Occipital lobe (tissue), 2 donors: ENCODE measurements around the gene SAMD14. TPM values are rescaled to one million over a fixed set of nuclear protein-coding genes. Genes with fewer than 3 reads are reported as not detected.

ENCODE experiments used
- DNase-seq: peaks from one replicate; lab custom pipeline; 2025; lab: John Stamatoyannopoulos, UW
- total RNA-seq: library from RNA; depleted of rRNA; stranded (reverse); fragments of >200 nt; gene quantifications from one replicate; pipeline ENCODE4 v1.2.3, GENCODE V29; 2014

The SAMD14 gene
- total RNA-seq, 1 donor from 2014 or later = 21.5 TPM

DNA sequence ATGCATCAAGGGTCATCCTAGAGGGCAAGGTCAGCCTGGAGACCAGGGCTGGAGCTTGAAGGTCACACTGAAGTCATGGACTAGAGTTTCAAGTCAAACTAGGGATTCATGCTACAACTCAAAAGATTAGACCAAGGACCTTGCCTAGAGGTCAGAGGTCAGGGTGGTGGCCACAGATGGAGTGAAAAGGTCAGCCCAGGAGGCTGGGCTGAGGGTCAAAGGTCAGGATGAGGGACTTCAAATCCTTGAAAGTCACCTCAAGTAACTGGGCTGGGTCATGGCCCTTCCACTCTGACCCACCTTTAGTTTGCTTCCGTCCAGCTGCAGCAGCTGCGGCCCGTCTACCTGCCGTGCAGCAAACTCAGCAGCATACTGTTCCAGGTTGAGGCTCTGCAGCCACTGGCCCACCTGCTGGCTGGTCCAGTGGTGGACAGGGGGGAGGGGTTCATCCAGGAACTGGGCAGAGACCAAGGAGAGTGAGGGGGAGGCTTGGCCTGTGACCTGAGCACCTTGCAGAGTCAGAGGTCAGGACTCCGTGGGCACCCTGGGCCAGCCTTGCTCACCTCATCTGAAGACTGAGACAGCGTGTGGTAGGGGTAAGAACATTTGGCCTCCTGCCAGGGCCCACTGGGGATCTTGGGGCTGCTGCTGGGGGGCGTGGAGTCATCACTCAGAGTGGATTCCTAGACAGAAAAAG lies 16.2 kb downstream of the SAMD14 start:
- no peak for DNase-seq

DNA sequence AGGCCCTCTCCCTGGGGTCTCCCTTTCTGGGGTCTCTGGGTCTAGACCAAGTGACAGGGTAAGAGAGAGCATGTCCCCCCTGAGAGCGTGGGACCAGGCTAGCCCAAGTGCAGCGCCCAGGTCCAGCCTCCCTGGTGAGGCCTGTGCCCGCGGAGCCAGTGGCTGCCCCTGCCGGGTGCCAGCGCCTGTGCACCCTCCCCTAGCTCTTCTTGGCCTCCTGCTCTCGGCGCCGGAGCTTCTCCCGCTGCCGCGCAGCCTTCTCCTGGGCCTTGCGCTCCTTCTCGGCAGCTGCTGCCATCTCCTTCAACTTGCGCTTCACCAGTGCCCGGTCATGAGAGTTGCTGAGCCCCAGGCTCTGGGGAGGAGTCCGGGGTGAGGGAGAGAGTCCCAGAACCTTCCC lies 17.3 kb downstream of the SAMD14 start:
- DNase-seq = no peak

DNA sequence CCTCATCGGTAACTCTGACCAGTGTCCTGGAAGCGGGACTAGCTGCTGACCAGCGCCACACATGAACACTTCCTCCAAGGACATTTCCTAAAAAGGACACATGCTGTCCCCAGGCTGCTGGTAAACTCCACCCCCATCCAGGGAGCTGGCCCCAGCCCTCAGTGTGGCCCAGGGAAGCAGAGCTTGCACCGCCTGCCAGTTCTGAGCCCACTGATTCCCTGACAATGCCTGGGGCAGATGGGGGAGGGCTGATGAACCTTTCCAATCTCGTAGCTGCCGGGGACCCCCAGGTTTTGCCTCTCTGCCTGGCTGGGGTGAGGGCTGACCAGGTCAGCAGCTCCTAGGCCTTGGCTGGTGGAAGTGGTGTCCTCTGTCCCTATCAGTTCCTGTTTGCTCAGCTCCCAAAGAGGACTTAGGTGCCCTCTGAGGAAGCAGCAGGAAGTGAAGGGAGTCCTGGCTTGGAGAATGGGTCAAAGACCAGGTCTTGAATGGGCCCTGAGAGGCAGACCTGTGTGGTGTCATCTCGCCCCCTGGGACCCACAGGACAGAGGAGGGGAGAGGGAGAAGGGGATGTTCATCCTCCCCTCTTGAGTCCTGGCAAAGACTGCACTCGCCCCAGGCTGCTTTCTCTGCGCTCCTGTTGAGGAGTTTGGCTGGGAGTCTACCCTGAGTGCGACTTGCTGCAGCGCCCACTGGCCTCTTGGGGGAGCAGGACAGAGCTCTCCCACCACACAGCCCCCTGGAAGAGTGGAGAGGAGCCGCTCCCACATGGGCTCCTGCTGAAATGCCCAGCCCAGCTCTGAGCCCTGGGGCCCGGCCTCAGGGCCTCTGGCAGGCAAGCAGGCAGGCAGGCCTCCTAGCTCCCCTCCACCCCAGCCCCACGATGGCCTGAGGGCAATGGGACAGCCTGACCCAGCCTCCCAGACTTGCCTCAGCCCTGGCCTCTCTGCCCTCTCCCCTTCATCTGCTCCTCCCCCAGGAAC lies 18.0 kb downstream of the SAMD14 start:
- no peak for DNase-seq

DNA sequence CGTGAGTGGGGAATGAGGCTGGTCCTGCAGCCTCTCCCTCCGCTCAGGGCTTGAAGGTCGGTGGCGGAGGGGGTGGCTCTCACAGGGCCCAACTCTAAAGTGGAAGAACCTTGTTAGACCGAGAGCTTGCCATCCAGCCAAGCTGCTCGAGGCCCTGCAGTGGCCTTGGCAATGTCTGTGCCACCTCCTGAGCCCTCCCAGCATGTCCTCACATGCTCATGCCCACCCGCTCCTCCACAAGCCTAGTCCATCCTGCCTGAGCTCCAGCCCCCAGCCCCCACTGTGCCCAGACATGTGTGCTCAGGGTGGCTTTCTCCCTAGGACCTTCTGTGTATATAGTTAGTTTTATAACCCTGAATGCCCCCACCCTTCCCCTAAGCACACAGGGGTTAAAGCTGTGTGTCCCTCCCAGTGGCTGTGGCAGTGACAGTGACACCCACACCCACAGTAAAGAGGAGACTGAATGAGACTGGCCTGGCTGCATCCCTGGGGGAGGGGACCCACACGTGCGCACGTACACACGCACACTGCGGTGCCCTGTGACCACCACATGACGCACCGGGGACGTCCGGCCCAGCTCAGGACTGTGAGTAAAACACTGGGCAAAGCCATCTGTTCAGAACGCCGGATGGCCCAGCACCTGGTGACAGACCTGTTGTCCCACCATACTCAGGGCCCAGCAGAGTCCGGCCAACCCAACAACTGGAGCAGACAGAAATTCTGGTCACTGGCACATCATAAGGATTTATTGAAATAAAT lies 19.2 kb downstream of the SAMD14 start:
- no peak for DNase-seq

DNA sequence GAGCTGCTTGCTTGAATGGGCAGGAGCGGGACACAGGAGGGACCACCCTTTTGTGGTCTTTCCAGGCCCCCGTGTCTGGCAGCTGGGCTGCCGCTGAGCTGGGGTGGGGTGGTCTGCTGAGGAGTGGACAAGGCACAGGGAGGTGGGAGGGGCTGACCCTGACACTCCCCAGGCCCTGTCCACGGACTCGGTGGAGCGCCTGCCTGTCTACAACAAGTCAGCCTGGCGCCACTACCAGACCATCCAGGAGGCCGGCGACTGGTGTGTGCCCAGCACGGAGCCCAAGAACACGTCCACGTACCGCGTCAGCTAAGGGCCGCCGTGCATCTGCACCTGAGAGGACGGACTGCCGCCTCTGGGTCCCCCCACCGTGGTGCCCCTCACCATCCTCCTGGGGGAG lies 20.2 kb downstream of the SAMD14 start:
- DNase-seq = no peak

DNA sequence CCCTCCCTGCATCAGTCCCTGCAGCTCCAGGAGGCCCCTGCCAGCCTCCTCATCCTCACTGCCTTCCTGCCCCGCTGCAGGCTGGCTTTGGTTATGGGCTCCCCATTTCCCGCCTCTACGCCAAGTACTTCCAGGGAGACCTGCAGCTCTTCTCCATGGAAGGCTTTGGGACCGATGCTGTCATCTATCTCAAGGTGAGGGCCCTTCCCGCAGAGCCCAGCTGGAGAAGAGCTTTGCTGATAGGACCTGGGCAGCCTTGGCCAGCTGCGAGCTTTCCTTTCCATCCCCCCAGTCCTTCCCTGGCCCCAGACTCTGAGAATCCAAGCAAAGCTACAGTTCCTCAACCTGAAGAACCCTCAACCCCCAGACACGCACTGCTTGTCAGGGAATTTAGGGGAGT lies 20.8 kb downstream of the SAMD14 start:
- no peak for DNase-seq

DNA sequence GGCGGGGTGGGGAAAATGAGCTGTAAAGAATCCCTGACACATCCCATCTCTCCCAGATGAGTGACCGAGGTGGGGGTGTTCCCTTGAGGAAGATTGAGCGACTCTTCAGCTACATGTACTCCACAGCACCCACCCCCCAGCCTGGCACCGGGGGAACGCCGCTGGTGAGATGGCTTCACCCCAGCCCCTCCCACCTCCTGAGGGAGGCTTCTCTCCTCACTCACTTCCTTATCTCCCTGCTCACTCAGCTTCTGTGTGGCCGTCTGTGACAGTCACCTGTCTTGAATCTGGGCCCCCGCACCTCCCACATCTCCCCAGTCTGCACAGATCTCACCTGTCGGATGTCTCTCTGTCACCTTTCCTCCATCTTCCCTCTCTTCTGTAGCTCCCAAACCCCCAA lies 21.4 kb downstream of the SAMD14 start:
- no peak for DNase-seq

DNA sequence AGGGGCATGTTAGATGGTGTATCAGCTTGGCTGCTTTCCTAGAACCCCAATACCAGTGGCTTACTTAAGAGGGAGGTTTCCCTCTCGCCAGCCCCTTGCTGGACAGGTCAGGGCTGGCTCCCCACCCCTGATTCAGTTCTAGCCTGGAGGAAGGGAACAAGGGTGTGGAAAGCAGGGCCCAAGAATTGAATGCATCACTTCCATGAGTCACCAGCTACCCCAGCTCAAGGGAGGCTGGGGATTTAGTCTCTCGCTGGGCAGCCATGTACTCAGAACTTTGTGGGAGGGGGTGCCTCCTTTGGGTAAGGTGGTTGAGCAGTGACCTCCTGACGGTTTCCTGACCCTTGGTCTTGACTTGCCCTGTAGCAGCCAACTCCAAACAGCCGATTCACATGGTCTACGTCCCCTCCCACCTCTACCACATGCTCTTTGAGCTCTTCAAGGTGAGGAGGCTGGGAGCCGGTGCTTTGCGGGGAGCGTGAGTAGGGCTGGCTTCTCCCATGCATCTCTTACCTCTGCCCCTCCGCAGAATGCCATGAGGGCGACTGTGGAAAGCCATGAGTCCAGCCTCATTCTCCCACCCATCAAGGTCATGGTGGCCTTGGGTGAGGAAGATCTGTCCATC lies 22.1 kb downstream of the SAMD14 start:
- no peak for DNase-seq

DNA sequence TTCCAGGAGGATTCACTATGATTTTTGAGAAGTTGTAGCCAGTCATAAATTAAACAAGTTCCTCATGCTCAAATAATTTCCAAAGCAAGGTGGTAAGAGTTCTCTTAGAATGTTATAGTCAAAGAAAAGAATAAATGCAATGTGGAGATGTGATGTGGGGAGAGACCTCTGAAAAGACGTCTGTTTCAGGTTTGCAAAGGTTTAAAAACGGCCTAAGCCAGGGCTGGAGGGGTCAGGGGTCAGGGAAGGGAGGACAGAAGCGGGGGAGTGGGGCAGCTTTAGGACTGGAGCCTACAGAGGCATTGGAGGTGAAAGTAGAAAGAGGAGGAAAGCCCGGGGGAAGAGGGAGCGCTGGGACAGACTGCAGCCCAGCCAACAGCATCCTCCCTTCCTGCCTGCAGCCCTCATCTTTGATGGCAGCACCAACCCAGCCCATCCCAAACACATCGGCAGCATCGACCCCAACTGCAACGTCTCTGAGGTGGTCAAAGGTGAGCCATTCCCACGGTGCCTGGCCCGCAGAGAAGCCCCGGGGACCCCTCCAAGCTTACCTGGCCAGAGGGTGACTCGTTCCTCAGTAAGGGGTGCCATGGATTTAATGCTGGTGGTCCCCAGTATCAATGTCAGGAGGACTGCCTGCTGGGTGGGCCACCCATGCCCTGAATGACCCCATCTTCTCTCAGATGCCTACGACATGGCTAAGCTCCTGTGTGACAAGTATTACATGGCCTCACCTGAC lies 23.4 kb downstream of the SAMD14 start:
- DNase-seq = no peak

DNA sequence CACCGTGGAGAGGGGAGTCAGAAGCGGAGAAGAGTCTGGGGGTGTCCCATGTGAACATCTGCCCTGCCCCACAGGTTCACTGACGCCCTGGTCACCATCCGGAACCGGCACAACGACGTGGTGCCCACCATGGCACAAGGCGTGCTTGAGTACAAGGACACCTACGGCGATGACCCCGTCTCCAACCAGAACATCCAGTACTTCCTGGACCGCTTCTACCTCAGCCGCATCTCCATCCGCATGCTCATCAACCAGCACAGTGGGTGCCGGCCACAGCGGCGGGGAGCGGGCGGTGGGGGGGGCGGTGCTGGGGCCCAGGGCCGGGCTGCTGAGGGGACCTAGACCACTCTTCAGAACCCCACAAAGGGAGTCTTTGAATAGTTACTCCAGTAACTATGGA lies 24.1 kb downstream of the SAMD14 start:
- no peak for DNase-seq

DNA sequence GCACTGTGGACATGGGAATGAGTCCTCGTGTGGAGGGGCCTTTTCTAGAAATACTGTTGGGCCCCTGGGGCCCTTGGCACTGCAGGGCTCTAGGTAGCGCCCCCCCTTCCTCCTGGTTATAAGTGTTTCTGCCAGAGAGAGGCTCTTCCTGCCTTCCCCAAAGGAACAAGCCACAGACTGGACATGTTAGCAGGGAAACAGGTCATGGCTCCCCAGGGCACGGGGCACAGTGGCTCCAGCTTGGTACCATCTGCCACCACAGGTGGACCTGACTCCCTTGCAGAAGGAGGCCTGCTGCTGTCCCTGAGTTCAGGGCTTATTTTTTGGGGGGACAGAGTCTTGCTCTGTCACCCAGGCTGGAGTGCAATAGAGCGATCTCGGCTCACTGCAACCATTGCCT lies 26.0 kb downstream of the SAMD14 start:
- no peak for DNase-seq

DNA sequence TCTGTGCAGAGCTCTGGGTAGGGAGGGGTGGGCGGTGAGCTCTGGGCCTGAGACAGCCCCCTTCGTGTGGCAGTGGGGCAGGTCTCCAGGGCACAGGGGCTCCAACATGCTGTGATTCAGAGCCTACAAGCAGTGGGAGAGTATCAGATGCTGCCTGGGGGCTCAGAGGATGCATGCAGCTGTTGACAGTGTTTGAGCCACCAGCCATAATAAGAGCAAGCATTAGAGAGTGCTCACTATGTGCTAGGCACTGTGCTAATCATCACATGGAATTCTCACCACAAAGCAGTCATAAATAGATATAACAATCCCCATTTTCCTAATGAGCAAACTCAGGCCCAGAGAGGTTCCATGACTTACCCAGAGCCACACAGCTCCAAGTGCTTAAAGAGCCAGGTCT lies 26.7 kb downstream of the SAMD14 start:
- DNase-seq = no peak

DNA sequence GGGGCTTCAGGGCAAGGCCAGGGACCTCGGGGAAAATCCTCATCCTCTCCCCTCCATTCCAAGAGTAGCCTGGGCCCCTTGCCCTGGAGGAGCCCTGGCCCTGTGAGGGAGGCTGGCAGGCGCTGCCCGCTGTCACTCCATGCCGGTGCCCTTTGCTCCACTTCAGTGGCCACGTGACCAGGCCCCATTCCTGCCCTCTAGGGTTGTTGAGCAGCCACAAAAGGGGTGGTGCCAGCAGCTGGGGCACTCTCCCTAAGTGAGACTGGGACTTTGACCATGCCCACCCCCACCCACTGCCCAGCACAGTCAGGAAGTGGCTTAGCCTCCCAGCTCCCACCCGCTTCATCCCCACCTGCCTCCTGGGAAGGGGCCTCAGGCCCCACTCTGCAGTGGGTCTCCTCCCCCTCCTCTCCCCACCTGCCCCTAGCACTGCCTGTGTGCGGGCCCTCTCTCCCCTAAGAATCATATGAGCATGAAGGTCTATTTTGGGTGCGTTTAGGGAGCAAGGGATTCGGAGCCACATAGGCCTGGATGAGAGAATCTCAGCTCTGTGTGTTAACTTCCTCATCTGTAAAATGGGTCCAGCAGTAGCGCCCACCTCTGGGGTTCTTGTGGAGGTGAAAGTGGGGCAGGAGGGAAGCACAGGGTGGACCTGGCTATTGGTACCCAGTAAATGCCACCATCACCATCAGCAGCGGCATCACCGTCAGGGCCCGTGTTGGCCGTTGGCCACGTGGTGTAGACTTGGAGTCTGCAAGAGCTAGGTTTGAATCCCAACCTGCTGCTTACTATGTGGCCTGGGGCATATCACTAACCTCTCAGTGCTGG lies 27.6 kb downstream of the SAMD14 start:
- DNase-seq = no peak

DNA sequence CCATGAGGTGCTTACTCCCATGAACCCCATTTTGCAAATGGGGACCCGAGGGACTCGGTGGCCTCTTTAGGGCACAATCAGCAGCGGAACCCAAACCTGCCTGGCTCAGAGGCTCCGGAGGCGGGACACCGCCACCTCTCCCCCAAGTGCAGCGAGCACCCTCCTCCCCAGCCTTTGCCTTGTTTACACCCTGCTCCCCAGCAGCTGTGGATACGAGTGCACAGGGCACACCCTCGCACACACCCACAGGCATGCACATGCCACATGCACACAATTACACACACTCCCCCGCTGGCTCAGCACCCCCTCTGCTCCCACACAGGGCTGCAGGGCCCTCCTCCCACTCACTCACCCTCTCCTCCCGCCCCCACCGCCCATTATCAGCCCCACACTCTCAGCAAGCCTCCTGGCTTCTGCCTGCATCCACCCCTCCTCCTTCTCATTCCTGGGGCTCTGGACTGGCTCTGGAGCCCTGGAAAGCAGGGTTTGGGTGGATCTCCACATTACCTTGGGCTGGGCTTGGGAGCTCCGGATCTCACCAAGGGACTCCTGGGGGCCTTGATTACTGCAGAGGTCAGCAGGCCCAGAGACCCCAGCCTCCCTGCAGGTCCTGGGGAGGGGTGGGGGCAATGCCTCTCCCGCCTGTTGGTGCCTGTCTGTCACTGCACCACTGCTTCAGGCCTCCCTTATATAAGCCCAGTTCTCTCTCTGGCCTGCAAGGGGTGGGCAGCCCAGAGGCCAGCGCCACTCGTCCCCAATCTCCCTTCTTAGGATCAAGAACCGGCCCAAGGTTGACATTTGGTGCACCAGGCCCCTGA lies 28.4 kb downstream of the SAMD14 start:
- peak; percentile 64 for DNase-seq

DNA sequence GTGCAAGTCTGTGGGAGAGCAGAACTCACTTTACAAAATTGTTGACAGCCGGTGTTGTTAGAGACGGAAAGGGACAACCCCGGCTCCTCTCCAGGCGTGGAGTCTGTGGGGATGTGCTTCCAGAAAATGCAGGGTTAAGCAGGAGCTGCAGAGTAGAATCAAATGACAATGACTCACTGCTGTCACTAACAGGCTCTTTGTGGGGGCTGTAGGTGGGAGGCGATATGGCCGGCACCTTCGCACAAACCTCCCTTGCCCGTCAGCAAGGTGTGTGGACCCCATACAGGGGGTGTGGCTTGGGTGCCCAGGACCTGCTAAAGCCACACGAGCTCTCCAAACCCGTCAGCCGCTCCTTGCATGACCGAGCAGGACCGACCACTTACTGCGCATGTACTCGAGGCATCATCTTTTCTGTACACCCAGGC lies 29.0 kb downstream of the SAMD14 start:
- DNase-seq = peak; percentile 64

DNA sequence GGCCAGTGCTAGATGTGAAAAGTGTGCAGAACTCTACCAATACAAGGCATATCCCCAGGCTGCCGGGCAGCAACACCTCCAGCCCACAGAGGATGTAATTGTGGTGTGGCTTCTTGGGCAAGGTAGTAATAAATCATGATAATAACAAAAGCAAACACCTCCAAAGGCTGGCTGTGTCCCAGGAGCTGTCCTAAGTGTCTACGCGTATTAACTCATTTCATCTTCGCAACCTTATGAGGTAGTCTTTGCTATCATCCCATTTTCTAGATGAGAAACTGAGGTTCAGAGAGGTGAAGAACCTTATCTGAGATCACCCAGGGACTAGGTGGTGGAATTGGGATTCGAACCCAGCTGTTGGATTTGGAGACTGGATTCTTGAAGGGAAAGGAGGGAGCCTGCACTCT lies 29.5 kb downstream of the SAMD14 start:
- no peak for DNase-seq

DNA sequence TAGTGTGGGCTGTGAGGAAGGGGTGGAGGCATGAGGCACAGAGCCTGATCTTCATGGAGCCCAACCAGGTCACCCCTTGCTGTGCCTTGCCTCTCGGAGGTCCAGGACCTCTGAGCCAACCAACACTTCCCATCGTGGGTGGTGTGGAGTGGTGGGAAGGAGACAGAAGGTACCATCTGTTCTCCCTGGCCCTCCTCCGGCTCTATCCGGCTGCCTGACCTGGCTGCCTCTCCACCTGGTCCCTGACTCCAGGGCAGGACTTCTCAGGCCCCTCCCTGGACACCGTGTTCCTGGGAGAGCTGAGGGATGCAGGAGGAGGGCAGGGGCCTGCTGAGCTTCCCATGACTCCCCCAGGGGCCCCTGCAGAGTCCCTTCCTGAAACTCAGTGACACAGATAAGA lies 31.0 kb downstream of the SAMD14 start:
- DNase-seq = no peak

DNA sequence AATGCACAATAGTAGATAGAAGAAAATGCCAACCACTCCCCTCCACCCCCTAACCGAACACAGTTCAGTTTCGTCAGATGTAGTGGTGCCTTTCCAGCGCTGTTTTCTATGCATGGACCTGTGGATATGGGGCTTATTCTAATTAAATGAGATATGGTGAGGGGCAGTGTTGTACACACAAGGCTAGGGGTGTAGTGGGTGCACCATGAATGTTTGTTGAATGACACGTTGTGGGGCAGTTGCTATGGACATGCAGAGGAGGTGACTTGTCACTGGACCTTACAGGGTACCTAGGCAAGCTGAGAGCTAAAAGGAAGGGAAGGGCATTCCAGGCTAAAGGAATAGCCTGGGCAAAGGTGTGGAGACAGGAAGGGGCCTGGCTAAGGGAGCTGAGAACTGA lies 31.4 kb downstream of the SAMD14 start:
- no peak for DNase-seq

DNA sequence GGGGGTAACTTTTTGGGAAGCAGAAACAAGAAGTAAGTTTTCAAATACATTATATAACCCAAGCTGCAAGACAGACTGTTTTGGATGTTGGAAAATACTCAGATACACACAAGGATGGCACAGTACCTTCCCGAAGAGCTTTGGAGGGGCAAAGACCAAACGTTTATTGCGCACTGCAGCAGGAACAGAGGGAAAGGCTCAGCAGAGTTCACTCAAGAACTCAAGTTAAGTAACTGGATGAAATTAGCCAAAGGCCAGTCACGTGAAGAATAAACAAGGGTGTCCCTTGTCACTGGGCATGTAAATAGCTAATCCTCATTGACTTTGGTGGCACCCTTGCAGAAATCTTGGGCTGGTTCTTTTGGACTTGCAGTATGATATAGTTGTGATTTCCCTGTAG lies 32.0 kb downstream of the SAMD14 start:
- no peak for DNase-seq
